Stomach (tissue), 4 donors: ENCODE results near the gene EEF1E1.

Source experiments
- CTCF ChIP-seq, 7 experiments: fragments of 450-650 bp in 4 of 7; fragments of 200-600 bp in 3 of 7; sonication (generic) in 3 of 7; IDR thresholded peaks; one replicate each; pipeline ENCODE4 v1.5.1; 2016 to 2019; ENCODE audit warnings: antibody characterized with exemption in 7 of 7, control low read depth in 2 of 7, mild to moderate bottlenecking in 1 of 7
- POLR2A ChIP-seq, 4 donors: fragments of 450-650 bp; IDR thresholded peaks; one replicate each; pipeline ENCODE4 v1.6.1; 2016; ENCODE audit warnings: antibody characterized with exemption in 4 of 4, control low read depth in 2 of 4, mild to moderate bottlenecking in 1 of 4, moderate library complexity in 1 of 4

- TF ChIP-seq CTCF (IDR thresholded peaks at IDR 0.05) (no peak), POLR2A (IDR thresholded peaks at IDR 0.05) (no peak)
Measured at GRCh38 chr6:8070718-8071117, 31.6 kb downstream of the EEF1E1 start.
